Tibial artery (tissue), 4 donors: Measurements from ENCODE around the gene DAPK2.

Experiments used
- DNase-seq, 2 donors: peaks; one replicate each; pipeline ENCODE4 v3.0.0-alpha.2; 2019
- H3K27ac ChIP-seq, 2 donors: fragments of 200-600 bp; sonication (generic) in 1 of 2; 1 replicate in 1 of 2; 2 replicates in 1 of 2; pipeline ENCODE4 v1.5.1; 2018 to 2019; ENCODE audit warnings: mild to moderate bottlenecking in 1 of 2
- H3K27me3 ChIP-seq, 2 donors: fragments of 200-600 bp; sonication (generic) in 1 of 2; one replicate each; pipeline versions ENCODE4 v1.5.1 to v1.6.0; 2016 to 2019
- H3K36me3 ChIP-seq, 3 donors: fragments of 200-600 bp; sonication (generic) in 2 of 3; one replicate each; pipeline ENCODE4 v1.5.1; 2016 to 2019; ENCODE audit warnings: mild to moderate bottlenecking in 2 of 3
- H3K4me1 ChIP-seq, 4 donors: fragments of 200-600 bp; sonication (generic) in 2 of 4; 1 replicate in 3 of 4; 2 replicates in 1 of 4; pipeline ENCODE4 v1.5.1; 2016 to 2019
- H3K4me3 ChIP-seq, 2 donors: fragments of 200-600 bp; sonication (generic) in 1 of 2; 1 replicate in 1 of 2; 2 replicates in 1 of 2; pipeline ENCODE4 v1.5.1; 2018 to 2019; ENCODE audit warnings: mild to moderate bottlenecking in 2 of 2
- H3K9me3 ChIP-seq, 3 donors: fragments of 200-600 bp; sonication (generic) in 1 of 3; one replicate each; pipeline ENCODE4 v1.5.1; 2016 to 2019
- CTCF ChIP-seq, 2 experiments: fragments of 200-600 bp in 1 of 2; fragments of 450-650 bp in 1 of 2; IDR thresholded peaks; one replicate each; pipeline ENCODE4 v1.5.1; 2017 to 2019; ENCODE audit warnings: antibody characterized with exemption in 2 of 2, mild to moderate bottlenecking in 1 of 2, moderate library complexity in 1 of 2
- intact Hi-C: fragments of 100-400 bp; cut with DNase I; formaldehyde crosslinking; loops from one replicate; pipeline ENCODE4 v1.15.0; 2023; ENCODE audit warnings: low total_unique reads

Gene DAPK2

GRCh38 chr15:64045774-64046420 is 388 bp downstream of the DAPK2 start:
- Histone ChIP-seq H3K27ac (peak overlapping the region in 1 of 2 donors; percentile 21), H3K4me3 (peak overlapping the region; percentile 50 to 57), H3K36me3 (no peaks in the 10 kb centered on the region), H3K4me1 (peaks cover 0 to 26% (median 8%) of the 10 kb centered on the region in 4 donors), H3K9me3 (no peaks in the 10 kb centered on the region), H3K27me3 (peaks cover 0 to 8% of the 10 kb centered on the region in 2 donors)
- intact Hi-C loops, result loop anchor here (5.0 kb wide), 1 partner anchor 99 kb away; no protein-coding TSS in a partner anchor
- TF ChIP-seq CTCF (IDR thresholded peaks at IDR 0.05), result no peak
- peak in 1 of 2 donors; percentile 62 for DNase-seq

- no peak for TF ChIP-seq CTCF (IDR thresholded peaks at IDR 0.05)
- peak in 1 of 2 donors; percentile 53 for DNase-seq
- H3K4me1 ChIP-seq, result peaks cover 0 to 21% (median 8%) of the 10 kb centered on the region in 4 donors
- H3K4me3 ChIP-seq, result peak overlapping the region; percentile 50 to 57
- H3K27me3 ChIP-seq, result peaks cover 0 to 5% of the 10 kb centered on the region in 2 donors
- H3K27ac ChIP-seq, result no peak overlapping the region
- no peaks in the 10 kb centered on the region for H3K9me3 ChIP-seq
- H3K36me3 ChIP-seq, result no peaks in the 10 kb centered on the region
- intact Hi-C loops, result loop anchor here (5.0 kb wide), 1 partner anchor 98 kb away; no protein-coding TSS in a partner anchor
Measured at GRCh38 chr15:64045101-64045435, 1.2 kb downstream of the DAPK2 start.

GRCh38 chr15:64044300-64045100 is 1.8 kb downstream of the DAPK2 start:
- no peak for DNase-seq
- Histone ChIP-seq H3K27ac (no peak overlapping the region), H3K4me1 (peaks cover 0 to 21% (median 8%) of the 10 kb centered on the region in 4 donors), H3K4me3 (no peak overlapping the region), H3K9me3 (no peaks in the 10 kb centered on the region), H3K36me3 (peaks cover 0 to 3% (median 0%) of the 10 kb centered on the region in 3 donors), H3K27me3 (peaks cover 0 to 3% of the 10 kb centered on the region in 2 donors)
- intact Hi-C loops, result loop anchor here (5.0 kb wide), 1 partner anchor 97 kb away; no protein-coding TSS in a partner anchor
- no peak for TF ChIP-seq CTCF (IDR thresholded peaks at IDR 0.05)

- intact Hi-C loops, result no loop called here
- peaks cover 0 to 31% (median 0%) of the 10 kb centered on the region in 3 donors for H3K36me3 ChIP-seq
- no peaks in the 10 kb centered on the region for H3K27me3 ChIP-seq
- H3K4me3 ChIP-seq, result no peak overlapping the region
- H3K27ac ChIP-seq, result no peak overlapping the region
- no peaks in the 10 kb centered on the region for H3K4me1 ChIP-seq
- no peak for DNase-seq
- no peak for TF ChIP-seq CTCF (IDR thresholded peaks at IDR 0.05)
- H3K9me3 ChIP-seq, result no peaks in the 10 kb centered on the region
Measured at GRCh38 chr15:64038878-64039610, 7.2 kb downstream of the DAPK2 start.

- Histone ChIP-seq H3K27me3 (no peaks in the 10 kb centered on the region), H3K36me3 (peaks cover 0 to 31% (median 0%) of the 10 kb centered on the region in 3 donors), H3K4me1 (no peaks in the 10 kb centered on the region), H3K4me3 (no peak overlapping the region), H3K27ac (no peak overlapping the region), H3K9me3 (no peaks in the 10 kb centered on the region)
- no peak for DNase-seq
- intact Hi-C loops, result no loop called here
- TF ChIP-seq CTCF (IDR thresholded peaks at IDR 0.05), result no peak
Measured at GRCh38 chr15:64037966-64038365, 8.3 kb downstream of the DAPK2 start.
